22Rv1 (cell line): ENCODE results near the gene KCNQ1OT1.

Experiments
- ZFX ChIP-seq: fragments of 450-650 bp; IDR thresholded peaks from 2 replicates; pipeline ENCODE4 v1.6.1; 2017; ENCODE audit warnings: antibody characterized with exemption, borderline replicate concordance
- TF ChIP-seq, protein P1 (sequence below): fragments of 450-650 bp; IDR thresholded peaks from 2 replicates; pipeline ENCODE4 v1.5.1; 2017; ENCODE audit warnings: mild to moderate bottlenecking

DNA sequence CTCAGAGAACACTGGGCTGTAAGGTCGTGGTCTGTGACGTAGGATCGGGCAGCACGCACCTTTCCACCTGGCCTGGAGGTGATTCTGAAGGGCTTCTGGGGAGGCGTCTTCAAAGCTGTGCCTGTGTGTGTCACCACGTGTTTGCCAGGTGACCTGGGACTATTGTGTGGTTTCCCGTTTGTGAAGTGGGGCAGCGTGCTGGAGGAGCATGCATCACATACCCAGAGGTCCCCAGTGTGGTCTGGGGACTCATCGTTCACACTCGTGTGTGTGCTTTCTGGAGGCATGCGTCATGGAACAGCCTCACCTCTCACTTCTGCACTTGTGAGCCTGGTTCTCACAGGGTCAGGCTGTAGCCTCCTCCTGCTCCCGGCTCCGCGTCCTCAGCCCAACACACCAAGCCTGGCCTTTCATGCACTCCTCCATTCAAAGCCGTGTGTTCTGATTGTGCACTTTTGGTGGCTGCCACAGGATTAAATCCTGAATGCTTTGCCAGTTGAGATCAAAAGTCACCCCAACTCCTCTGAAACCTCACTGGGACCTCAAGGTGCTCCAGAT, 106.3 kb downstream of the KCNQ1OT1 start:
- TF ChIP-seq, protein P1, sequence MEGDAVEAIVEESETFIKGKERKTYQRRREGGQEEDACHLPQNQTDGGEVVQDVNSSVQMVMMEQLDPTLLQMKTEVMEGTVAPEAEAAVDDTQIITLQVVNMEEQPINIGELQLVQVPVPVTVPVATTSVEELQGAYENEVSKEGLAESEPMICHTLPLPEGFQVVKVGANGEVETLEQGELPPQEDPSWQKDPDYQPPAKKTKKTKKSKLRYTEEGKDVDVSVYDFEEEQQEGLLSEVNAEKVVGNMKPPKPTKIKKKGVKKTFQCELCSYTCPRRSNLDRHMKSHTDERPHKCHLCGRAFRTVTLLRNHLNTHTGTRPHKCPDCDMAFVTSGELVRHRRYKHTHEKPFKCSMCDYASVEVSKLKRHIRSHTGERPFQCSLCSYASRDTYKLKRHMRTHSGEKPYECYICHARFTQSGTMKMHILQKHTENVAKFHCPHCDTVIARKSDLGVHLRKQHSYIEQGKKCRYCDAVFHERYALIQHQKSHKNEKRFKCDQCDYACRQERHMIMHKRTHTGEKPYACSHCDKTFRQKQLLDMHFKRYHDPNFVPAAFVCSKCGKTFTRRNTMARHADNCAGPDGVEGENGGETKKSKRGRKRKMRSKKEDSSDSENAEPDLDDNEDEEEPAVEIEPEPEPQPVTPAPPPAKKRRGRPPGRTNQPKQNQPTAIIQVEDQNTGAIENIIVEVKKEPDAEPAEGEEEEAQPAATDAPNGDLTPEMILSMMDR: no peak
- TF ChIP-seq ZFX: no peak
